Ishikawa (cell line): ENCODE data around the gene TMEM176B.

Experiments
- CEBPB ChIP-seq: IDR thresholded peaks from 2 replicates; pipeline ENCODE4 v1.6.1; 2012
- CREB1 ChIP-seq: IDR thresholded peaks from 2 replicates; pipeline ENCODE4 v1.6.1; 2012; ENCODE audit warnings: low read depth
- EGR1 ChIP-seq: IDR thresholded peaks from 2 replicates; pipeline ENCODE4 v1.6.1; 2012
- EP300 ChIP-seq: IDR thresholded peaks from 2 replicates; pipeline ENCODE4 v1.6.1; 2012; ENCODE audit warnings: borderline replicate concordance
- FOXM1 ChIP-seq: IDR thresholded peaks from 2 replicates; pipeline ENCODE4 v1.6.1; 2012; ENCODE audit warnings: low read depth, borderline replicate concordance
- MAX ChIP-seq: IDR thresholded peaks from 2 replicates; pipeline ENCODE4 v1.6.1; 2012
- NFIC ChIP-seq: IDR thresholded peaks from 2 replicates; pipeline ENCODE4 v1.6.1; 2012
- RAD21 ChIP-seq: IDR thresholded peaks from 2 replicates; pipeline ENCODE4 v1.6.1; 2012; ENCODE audit warnings: low read depth
- TAF1 ChIP-seq: IDR thresholded peaks from 2 replicates; pipeline ENCODE4 v1.6.1; 2012; ENCODE audit warnings: low read depth, mild to moderate bottlenecking
- TCF12 ChIP-seq: IDR thresholded peaks from 2 replicates; pipeline ENCODE4 v1.6.1; 2012; ENCODE audit warnings: low read depth
- TEAD4 ChIP-seq: IDR thresholded peaks from 2 replicates; pipeline ENCODE4 v1.6.1; 2012
- YY1 ChIP-seq: IDR thresholded peaks from 2 replicates; pipeline ENCODE4 v1.6.1; 2012; ENCODE audit warnings: low read depth
- ZBTB7A ChIP-seq: IDR thresholded peaks from 2 replicates; pipeline ENCODE4 v1.6.1; 2012; ENCODE audit warnings: low read depth
- TF ChIP-seq, protein P1 (sequence below): IDR thresholded peaks from 2 replicates; pipeline ENCODE4 v1.6.1; 2012; ENCODE audit warnings: low read depth, mild to moderate bottlenecking
- TF ChIP-seq, protein P2 (sequence below): IDR thresholded peaks from 2 replicates; pipeline ENCODE4 v1.6.1; 2012

The TMEM176B gene

GRCh38 chr7:150831851-150832250 lies 31.7 kb upstream of the TMEM176B start:
- TF ChIP-seq ZBTB7A (no peak), EP300 (no peak), FOXM1 (no peak), YY1 (no peak), RAD21 (no peak), NFIC (no peak), MAX (no peak), CREB1 (no peak), CEBPB (no peak), EGR1 (no peak), TCF12 (no peak), TAF1 (no peak), TEAD4 (no peak)
- TF ChIP-seq, protein P1, sequence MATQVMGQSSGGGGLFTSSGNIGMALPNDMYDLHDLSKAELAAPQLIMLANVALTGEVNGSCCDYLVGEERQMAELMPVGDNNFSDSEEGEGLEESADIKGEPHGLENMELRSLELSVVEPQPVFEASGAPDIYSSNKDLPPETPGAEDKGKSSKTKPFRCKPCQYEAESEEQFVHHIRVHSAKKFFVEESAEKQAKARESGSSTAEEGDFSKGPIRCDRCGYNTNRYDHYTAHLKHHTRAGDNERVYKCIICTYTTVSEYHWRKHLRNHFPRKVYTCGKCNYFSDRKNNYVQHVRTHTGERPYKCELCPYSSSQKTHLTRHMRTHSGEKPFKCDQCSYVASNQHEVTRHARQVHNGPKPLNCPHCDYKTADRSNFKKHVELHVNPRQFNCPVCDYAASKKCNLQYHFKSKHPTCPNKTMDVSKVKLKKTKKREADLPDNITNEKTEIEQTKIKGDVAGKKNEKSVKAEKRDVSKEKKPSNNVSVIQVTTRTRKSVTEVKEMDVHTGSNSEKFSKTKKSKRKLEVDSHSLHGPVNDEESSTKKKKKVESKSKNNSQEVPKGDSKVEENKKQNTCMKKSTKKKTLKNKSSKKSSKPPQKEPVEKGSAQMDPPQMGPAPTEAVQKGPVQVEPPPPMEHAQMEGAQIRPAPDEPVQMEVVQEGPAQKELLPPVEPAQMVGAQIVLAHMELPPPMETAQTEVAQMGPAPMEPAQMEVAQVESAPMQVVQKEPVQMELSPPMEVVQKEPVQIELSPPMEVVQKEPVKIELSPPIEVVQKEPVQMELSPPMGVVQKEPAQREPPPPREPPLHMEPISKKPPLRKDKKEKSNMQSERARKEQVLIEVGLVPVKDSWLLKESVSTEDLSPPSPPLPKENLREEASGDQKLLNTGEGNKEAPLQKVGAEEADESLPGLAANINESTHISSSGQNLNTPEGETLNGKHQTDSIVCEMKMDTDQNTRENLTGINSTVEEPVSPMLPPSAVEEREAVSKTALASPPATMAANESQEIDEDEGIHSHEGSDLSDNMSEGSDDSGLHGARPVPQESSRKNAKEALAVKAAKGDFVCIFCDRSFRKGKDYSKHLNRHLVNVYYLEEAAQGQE = no peak
- TF ChIP-seq, protein P2, sequence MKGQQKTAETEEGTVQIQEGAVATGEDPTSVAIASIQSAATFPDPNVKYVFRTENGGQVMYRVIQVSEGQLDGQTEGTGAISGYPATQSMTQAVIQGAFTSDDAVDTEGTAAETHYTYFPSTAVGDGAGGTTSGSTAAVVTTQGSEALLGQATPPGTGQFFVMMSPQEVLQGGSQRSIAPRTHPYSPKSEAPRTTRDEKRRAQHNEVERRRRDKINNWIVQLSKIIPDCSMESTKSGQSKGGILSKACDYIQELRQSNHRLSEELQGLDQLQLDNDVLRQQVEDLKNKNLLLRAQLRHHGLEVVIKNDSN = no peak

- TF ChIP-seq NFIC (no peak), MAX (no peak), FOXM1 (no peak), TAF1 (no peak)
- TF ChIP-seq, protein P2 = no peak
Observed at GRCh38 chr7:150830937-150831336, 30.8 kb upstream of the TMEM176B start.

- TF ChIP-seq EP300 (no peak), ZBTB7A (no peak), NFIC (no peak), MAX (no peak), TEAD4 (no peak), EGR1 (no peak), CEBPB (no peak), TAF1 (no peak), YY1 (no peak), CREB1 (no peak), FOXM1 (no peak), RAD21 (no peak)
- TF ChIP-seq, protein P1 = no peak
- TF ChIP-seq, protein P2 = no peak
Observed at GRCh38 chr7:150829426-150829825, 29.3 kb upstream of the TMEM176B start.

GRCh38 chr7:150828384-150828783 lies 28.2 kb upstream of the TMEM176B start:
- no peak for TF ChIP-seq NFIC
- TF ChIP-seq TAF1 = no peak
- no peak for TF ChIP-seq MAX
- TF ChIP-seq ZBTB7A = no peak
- no peak for TF ChIP-seq YY1
- no peak for TF ChIP-seq EP300
- TF ChIP-seq, protein P1 = no peak
- TF ChIP-seq TEAD4 = no peak
- no peak for TF ChIP-seq CEBPB
